Lower lobe of right lung (tissue), 2 donors: ENCODE measurements around the gene RSPH6A. TPM values are rescaled to one million over a fixed set of nuclear protein-coding genes. Genes with fewer than 3 reads are reported as not detected.

ENCODE experiments used
- ATAC-seq, 2 donors: fragments of 200-7000 bp; cut with Tn5 transposase; one replicate each; pipeline ENCODE4 v1.9.1; 2020 to 2022; ENCODE audit warnings: mild to moderate bottlenecking in 2 of 2, moderate library complexity in 2 of 2
- DNase-seq: peaks from one replicate; pipeline ENCODE4 v3.0.0-alpha.2; 2020
- H3K27ac ChIP-seq: fragments of 200-600 bp; one replicate; pipeline ENCODE4 v1.8.0; 2022
- H3K27me3 ChIP-seq: fragments of 200-600 bp; one replicate; pipeline ENCODE4 v1.8.0; 2022; ENCODE audit warnings: low read depth
- H3K36me3 ChIP-seq: fragments of 200-600 bp; one replicate; pipeline ENCODE4 v1.8.0; 2022; ENCODE audit warnings: mild to moderate bottlenecking
- H3K4me1 ChIP-seq: fragments of 200-600 bp; one replicate; pipeline ENCODE4 v1.8.0; 2022
- H3K4me3 ChIP-seq: fragments of 200-600 bp; one replicate; pipeline ENCODE4 v1.8.0; 2022; ENCODE audit warnings: mild to moderate bottlenecking
- H3K9me3 ChIP-seq: fragments of 200-600 bp; one replicate; pipeline ENCODE4 v1.8.0; 2022
- intact Hi-C: fragments of 100-400 bp; cut with DNase I; formaldehyde crosslinking; loops from one replicate; pipeline ENCODE4 v1.11.0; 2022
- total RNA-seq: library from RNA; stranded (reverse); fragmentation: NEBNext Ultra II Directional; extraction: Animal tissue kit (Norgen Biotek cat#: 25700); gene quantifications from one replicate; pipeline ENCODE4 v1.2.1, GENCODE V29; 2021
- TF ChIP-seq, protein P1 (sequence below): fragments of 200-600 bp; IDR thresholded peaks from one replicate; pipeline ENCODE4 v1.8.0; 2022; ENCODE audit warnings: antibody characterized with exemption, mild to moderate bottlenecking
- donor health status: DM: no; HTN: yes; CAD: no; lungs with severe emphysema.

Gene RSPH6A
- total RNA-seq, 1 donor from 2014 or later = 0.21 TPM

DNA sequence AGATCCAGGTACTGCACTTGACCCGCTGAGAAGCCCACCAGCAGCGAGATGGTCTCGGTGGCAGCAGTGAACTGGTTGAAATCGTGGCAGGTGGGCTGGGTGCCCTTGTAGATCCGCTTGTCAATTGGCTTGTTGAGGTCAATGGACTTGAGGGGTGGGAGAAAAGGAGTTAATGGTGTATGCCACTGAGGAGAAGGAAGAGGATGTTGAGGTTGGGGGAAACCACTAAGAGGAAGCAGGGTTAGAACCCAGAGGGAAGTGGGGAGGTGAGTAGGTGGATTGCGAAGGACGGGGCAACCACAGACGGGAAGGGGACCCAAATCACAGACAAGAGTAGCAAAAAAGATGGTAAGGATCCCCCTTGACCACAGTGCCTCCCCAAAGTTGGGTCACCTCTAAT lies 24.2 kb downstream of the RSPH6A start:
- ATAC-seq (peak in 1 of 2 donors; percentile 32), DNase-seq (no peak)
- TF ChIP-seq, protein P1, sequence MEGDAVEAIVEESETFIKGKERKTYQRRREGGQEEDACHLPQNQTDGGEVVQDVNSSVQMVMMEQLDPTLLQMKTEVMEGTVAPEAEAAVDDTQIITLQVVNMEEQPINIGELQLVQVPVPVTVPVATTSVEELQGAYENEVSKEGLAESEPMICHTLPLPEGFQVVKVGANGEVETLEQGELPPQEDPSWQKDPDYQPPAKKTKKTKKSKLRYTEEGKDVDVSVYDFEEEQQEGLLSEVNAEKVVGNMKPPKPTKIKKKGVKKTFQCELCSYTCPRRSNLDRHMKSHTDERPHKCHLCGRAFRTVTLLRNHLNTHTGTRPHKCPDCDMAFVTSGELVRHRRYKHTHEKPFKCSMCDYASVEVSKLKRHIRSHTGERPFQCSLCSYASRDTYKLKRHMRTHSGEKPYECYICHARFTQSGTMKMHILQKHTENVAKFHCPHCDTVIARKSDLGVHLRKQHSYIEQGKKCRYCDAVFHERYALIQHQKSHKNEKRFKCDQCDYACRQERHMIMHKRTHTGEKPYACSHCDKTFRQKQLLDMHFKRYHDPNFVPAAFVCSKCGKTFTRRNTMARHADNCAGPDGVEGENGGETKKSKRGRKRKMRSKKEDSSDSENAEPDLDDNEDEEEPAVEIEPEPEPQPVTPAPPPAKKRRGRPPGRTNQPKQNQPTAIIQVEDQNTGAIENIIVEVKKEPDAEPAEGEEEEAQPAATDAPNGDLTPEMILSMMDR = no peak

DNA sequence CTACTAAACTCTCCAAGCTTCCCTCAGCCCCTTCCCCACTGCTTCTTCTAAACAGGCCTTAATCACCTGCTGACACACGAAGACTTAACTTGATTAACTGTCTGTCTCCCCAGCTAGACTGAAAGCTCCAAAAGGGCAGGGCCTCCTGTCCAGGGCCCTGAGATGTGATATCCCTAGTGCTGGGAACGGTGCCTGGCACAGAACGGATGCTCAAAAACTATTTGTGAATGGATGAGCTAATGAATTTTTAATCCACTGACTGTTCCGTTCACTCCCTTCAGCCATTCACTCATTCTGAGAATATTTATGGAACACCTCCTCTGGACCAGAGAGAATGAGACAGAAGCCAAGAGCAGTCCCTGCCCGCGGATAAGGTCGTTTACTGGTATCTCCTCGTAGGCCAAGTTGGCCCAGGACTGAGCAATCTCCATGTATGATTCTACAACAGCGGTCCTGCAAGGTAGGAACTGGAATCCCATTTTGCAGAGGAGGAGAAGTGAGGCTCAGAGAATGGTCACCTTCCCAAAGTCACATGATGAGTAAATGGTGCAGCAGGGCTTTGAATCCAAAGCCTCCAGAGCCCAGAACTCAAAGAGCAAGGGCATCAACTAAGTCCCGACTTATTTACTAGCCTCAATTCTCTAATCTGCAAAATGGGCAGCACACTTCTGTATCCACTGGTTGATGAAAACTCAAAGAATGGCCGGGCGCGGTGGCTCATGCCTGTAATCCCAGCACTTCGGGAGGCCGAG lies 25.9 kb downstream of the RSPH6A start:
- peaks cover 56% of the 10 kb centered on the region for H3K36me3 ChIP-seq
- ATAC-seq = no peak

More for the DNA sequence above, 24.2 kb downstream of the RSPH6A start:
- Histone ChIP-seq H3K4me1 (peaks cover 22% of the 10 kb centered on the region), H3K4me3 (no peak overlapping the region), H3K36me3 (peaks cover 49% of the 10 kb centered on the region), H3K9me3 (no peaks in the 10 kb centered on the region), H3K27me3 (peaks cover 10% of the 10 kb centered on the region), H3K27ac (no peak overlapping the region)
- intact Hi-C loops = no loop called here

DNA sequence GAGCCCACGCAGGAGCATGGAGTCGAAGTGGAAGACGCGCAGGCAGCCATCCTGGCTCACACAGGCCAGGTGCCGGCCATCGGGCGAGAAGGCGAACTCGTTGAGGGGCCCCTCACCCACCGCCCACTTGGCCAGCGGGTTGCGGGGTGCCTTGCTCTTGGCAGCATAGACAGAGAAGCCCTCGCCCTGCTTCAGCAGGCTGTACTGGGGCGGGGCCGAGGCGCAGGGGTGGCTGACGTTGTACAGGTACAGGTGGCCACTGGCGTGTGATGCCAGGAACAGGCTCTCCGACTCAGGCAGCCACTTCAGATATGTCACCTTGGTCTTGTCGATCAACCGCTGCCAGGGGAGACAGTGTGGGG lies 28.6 kb downstream of the RSPH6A start:
- intact Hi-C loops = no loop called here
- Histone ChIP-seq H3K4me3 (no peak overlapping the region), H3K27me3 (peaks cover 27% of the 10 kb centered on the region), H3K36me3 (peaks cover 56% of the 10 kb centered on the region), H3K9me3 (no peaks in the 10 kb centered on the region), H3K4me1 (peaks cover 18% of the 10 kb centered on the region), H3K27ac (no peak overlapping the region)
- DNase-seq = no peak
- TF ChIP-seq, protein P1 = no peak
- ATAC-seq = no peak

More for the DNA sequence above, 25.9 kb downstream of the RSPH6A start:
- H3K27ac ChIP-seq = no peak overlapping the region
- no peak overlapping the region for H3K4me3 ChIP-seq
- no peaks in the 10 kb centered on the region for H3K9me3 ChIP-seq
- H3K4me1 ChIP-seq = peaks cover 22% of the 10 kb centered on the region
- no peak for DNase-seq
- intact Hi-C loops = no loop called here
- TF ChIP-seq, protein P1 = no peak
- peaks cover 23% of the 10 kb centered on the region for H3K27me3 ChIP-seq

DNA sequence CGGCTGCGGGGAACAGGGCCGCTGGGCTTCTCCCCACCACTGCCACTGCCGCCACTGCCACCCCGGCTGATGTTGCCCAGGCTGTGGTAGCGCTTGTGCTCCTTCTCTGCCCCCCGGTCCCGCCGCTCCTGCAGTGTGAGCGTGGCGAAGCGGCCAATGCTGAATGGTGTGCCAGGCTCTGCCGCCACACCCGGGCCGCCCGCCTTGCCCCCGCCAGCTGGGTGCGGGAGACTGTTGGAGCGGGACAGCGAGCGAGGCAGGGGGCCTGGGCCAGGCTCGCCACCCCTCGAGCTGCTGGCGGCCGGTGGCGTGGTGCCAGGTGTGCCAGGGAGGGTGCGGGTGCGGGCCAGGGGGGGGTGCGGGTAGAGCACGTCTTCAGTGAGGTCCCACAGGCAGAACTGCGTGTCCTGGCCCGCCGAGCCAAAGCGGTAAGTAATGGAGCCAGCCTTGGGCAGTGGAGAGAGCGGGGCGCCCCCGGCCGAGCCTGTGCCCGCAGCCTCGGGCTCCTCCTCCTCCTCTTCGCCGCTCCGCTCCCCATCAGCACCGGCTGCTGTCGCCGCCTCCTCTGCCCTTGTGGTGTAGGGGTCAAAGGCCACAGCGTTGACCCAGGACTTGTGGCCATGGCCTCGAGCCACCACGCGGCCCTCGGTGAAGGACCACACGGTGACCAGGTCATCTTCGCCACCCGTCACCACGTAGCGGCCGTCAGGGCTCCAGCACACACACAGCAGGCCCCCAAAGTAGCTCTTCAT lies 29.2 kb downstream of the RSPH6A start:
- ATAC-seq = no peak
- TF ChIP-seq, protein P1 = no peak
- intact Hi-C loops = no loop called here
- H3K9me3 ChIP-seq = no peaks in the 10 kb centered on the region
- DNase-seq = no peak
- peaks cover 27% of the 10 kb centered on the region for H3K27me3 ChIP-seq
- H3K4me1 ChIP-seq = peaks cover 18% of the 10 kb centered on the region
- H3K36me3 ChIP-seq = peaks cover 56% of the 10 kb centered on the region
- no peak overlapping the region for H3K4me3 ChIP-seq
- H3K27ac ChIP-seq = peak overlapping the region; percentile 60

DNA sequence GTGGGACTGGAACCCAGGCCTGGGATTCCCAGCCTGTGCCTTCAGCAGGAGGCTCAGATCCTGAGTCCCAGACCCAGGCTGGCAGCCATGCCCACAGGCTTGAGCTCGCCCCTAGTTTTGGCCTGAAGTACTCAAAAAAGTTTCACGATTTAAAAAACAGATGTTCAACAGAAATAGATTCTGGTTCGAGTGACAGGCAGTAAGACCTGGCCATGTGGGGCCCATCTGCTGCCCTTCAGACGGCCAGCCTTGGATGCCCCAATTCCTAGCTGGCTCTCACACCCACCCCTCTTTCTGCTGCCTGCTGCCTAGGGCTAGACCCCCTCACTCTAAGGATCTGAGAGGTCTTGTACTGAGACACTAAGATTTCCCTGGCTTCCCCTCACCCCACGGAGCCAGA lies 30.0 kb downstream of the RSPH6A start:
- no peak overlapping the region for H3K4me3 ChIP-seq
- H3K36me3 ChIP-seq = peaks cover 49% of the 10 kb centered on the region
- no peaks in the 10 kb centered on the region for H3K9me3 ChIP-seq
- intact Hi-C loops = no loop called here
- peaks cover 27% of the 10 kb centered on the region for H3K27me3 ChIP-seq
- H3K27ac ChIP-seq = peak overlapping the region; percentile 60
- no peak for DNase-seq
- peaks cover 20% of the 10 kb centered on the region for H3K4me1 ChIP-seq
- TF ChIP-seq, protein P1 = no peak
- ATAC-seq = no peak
